Epidermal melanocyte (primary cell): ENCODE results near the gene ITGA4.

Source experiments
- DNase-seq: peaks from one replicate; pipeline ENCODE4 v3.0.0; 2011; ENCODE audit warnings: low spot score; ENCODE audit not compliant: insufficient read length

The ITGA4 gene

GRCh38 chr2:181458871-181459270 lies 1.7 kb downstream of the ITGA4 start:
- DNase-seq = no peak

- no peak for DNase-seq
Observed at GRCh38 chr2:181459621-181460021, 2.4 kb downstream of the ITGA4 start.

- no peak for DNase-seq
Observed at GRCh38 chr2:181461056-181461997, 4.1 kb downstream of the ITGA4 start.

- no peak for DNase-seq
Observed at GRCh38 chr2:181462033-181462432, 4.8 kb downstream of the ITGA4 start.

GRCh38 chr2:181463588-181463987 lies 6.4 kb downstream of the ITGA4 start:
- DNase-seq = no peak

GRCh38 chr2:181464966-181465365 lies 7.8 kb downstream of the ITGA4 start:
- DNase-seq = no peak

- no peak for DNase-seq
Observed at GRCh38 chr2:181465676-181466375, 8.6 kb downstream of the ITGA4 start.

GRCh38 chr2:181466661-181467576 lies 9.7 kb downstream of the ITGA4 start:
- no peak for DNase-seq

GRCh38 chr2:181467966-181468707 lies 11.0 kb downstream of the ITGA4 start:
- no peak for DNase-seq

- DNase-seq = no peak
Observed at GRCh38 chr2:181468811-181469210, 11.6 kb downstream of the ITGA4 start.

- DNase-seq = no peak
Observed at GRCh38 chr2:181471226-181471625, 14.0 kb downstream of the ITGA4 start.

GRCh38 chr2:181471783-181472182 lies 14.6 kb downstream of the ITGA4 start:
- no peak for DNase-seq

GRCh38 chr2:181472990-181473389 lies 15.8 kb downstream of the ITGA4 start:
- DNase-seq = no peak

- DNase-seq = no peak
Observed at GRCh38 chr2:181474222-181474881, 17.2 kb downstream of the ITGA4 start.

- peak; percentile 42 for DNase-seq
Observed at GRCh38 chr2:181483211-181483610, 26.0 kb downstream of the ITGA4 start.

- no peak for DNase-seq
Observed at GRCh38 chr2:181483876-181484275, 26.7 kb downstream of the ITGA4 start.

GRCh38 chr2:181484851-181485637 lies 27.9 kb downstream of the ITGA4 start:
- no peak for DNase-seq

- no peak for DNase-seq
Observed at GRCh38 chr2:181485638-181485946, 28.4 kb downstream of the ITGA4 start.

GRCh38 chr2:181499231-181499630 lies 42.0 kb downstream of the ITGA4 start:
- DNase-seq = no peak

GRCh38 chr2:181500201-181500600 lies 43.0 kb downstream of the ITGA4 start:
- DNase-seq = no peak
